ENCODE measurements around the gene SLC29A3. TPM values are rescaled to one million over a fixed set of nuclear protein-coding genes. Genes with fewer than 3 reads are reported as not detected.

Gene SLC29A3
- total RNA-seq, 1 experiment from 2014 or later: 35.7 TPM

- no peaks in the 10 kb centered on the region for H4K20me1 ChIP-seq (ENCODE audit: insufficient read depth)
- DNase-seq: no peak
- no peaks in the 10 kb centered on the region for H3K36me3 ChIP-seq (ENCODE audit: low read depth)
- H3K9me2 ChIP-seq (ENCODE audit: insufficient read depth): no peaks in the 10 kb centered on the region
- H3K27ac ChIP-seq: no peak overlapping the region
- no peak overlapping the region for H2AFZ ChIP-seq
- H3K27me3 ChIP-seq (ENCODE audit: insufficient read depth, low read depth): no peaks in the 10 kb centered on the region
- no peak overlapping the region for H3K4me2 ChIP-seq
- no TSS peak for BruUV-seq (replicated peaks)
- H3K4me1 ChIP-seq (replicated peaks; ENCODE audit: insufficient read depth): peaks cover 32% of the 10 kb centered on the region
- ChIA-PET CTCF (no interaction called here), POLR2A (ENCODE audit: unreplicated experiment) (interaction anchor here (0.8 kb wide), 1 partner anchor 463 kb away, joined by 5 read pairs; no protein-coding TSS in a partner anchor)
- intact Hi-C loops (cut with micrococcal nuclease; ENCODE audit: unreplicated experiment): no loop called here
- no peak overlapping the region for H3K4me3 ChIP-seq
- H3K9me3 ChIP-seq (ENCODE audit: insufficient read depth, low read depth): no peaks in the 10 kb centered on the region
- peaks cover 5% of the 10 kb centered on the region; the same call in 1 of the 2 replicates for H3F3A ChIP-seq (ENCODE audit: insufficient read depth, low read depth)
- no peaks in the 10 kb centered on the region for H3K79me2 ChIP-seq (ENCODE audit: low read depth)
- TF ChIP-seq CTCF (conservative IDR thresholded peaks at IDR 0.05) (no peak), EZH2 (IDR thresholded peaks at IDR 0.05; ENCODE audit: low read depth) (no peak)
These were observed 10.1 kb upstream of the SLC29A3 start for GRCh38 chr10:71308985-71309384.

GRCh38 chr10:71309919-71310318 is 9.1 kb upstream of the SLC29A3 start:
- peaks cover 5% of the 10 kb centered on the region; the same call in 1 of the 2 replicates for H3F3A ChIP-seq (ENCODE audit: insufficient read depth, low read depth)
- no peaks in the 10 kb centered on the region for H3K36me3 ChIP-seq (ENCODE audit: low read depth)
- CTCF ChIA-PET: interaction anchor here (0.6 to 0.8 kb wide), 2 partner anchors 399 to 737 kb away, joined by 3 read pairs; no protein-coding TSS in a partner anchor
- H3K27ac ChIP-seq: no peak overlapping the region
- intact Hi-C loops (cut with micrococcal nuclease; ENCODE audit: unreplicated experiment): loop anchor here (5.0 to 10.0 kb wide), 3 partner anchors 502 to 1025 kb away; no protein-coding TSS in a partner anchor
- H3K4me2 ChIP-seq: no peak overlapping the region
- no peaks in the 10 kb centered on the region for H3K9me3 ChIP-seq (ENCODE audit: insufficient read depth, low read depth)
- no peaks in the 10 kb centered on the region for H3K27me3 ChIP-seq (ENCODE audit: insufficient read depth, low read depth)
- H4K20me1 ChIP-seq (ENCODE audit: insufficient read depth): no peaks in the 10 kb centered on the region
- H3K9me2 ChIP-seq (ENCODE audit: insufficient read depth): no peaks in the 10 kb centered on the region
- H3K79me2 ChIP-seq (ENCODE audit: low read depth): no peaks in the 10 kb centered on the region
- H3K4me3 ChIP-seq: no peak overlapping the region
- H2AFZ ChIP-seq: no peak overlapping the region
- no peak for DNase-seq
- POLR2A ChIA-PET (ENCODE audit: unreplicated experiment): interaction anchor here (0.7 kb wide), 1 partner anchor 466 kb away, joined by 7 read pairs; no protein-coding TSS in a partner anchor
- BruUV-seq (replicated peaks): no TSS peak
- TF ChIP-seq CTCF (conservative IDR thresholded peaks at IDR 0.05) (no peak), EZH2 (IDR thresholded peaks at IDR 0.05; ENCODE audit: low read depth) (no peak)
- H3K4me1 ChIP-seq (replicated peaks; ENCODE audit: insufficient read depth): peaks cover 38% of the 10 kb centered on the region

- no peaks in the 10 kb centered on the region for H3K36me3 ChIP-seq (ENCODE audit: low read depth)
- ChIA-PET POLR2A (ENCODE audit: unreplicated experiment) (interaction anchor here (0.6 kb wide), 1 partner anchor 726 kb away, joined by 13 read pairs; no protein-coding TSS in a partner anchor), CTCF (interaction anchor here (0.5 to 0.6 kb wide), 2 partner anchors 65 to 391 kb away, joined by 4 to 9 read pairs; no protein-coding TSS in a partner anchor)
- H3K4me3 ChIP-seq: no peak overlapping the region
- H3K79me2 ChIP-seq (ENCODE audit: low read depth): no peaks in the 10 kb centered on the region
- BruUV-seq (replicated peaks): no TSS peak
- no peak overlapping the region for H3K27ac ChIP-seq
- no peaks in the 10 kb centered on the region for H3K9me3 ChIP-seq (ENCODE audit: insufficient read depth, low read depth)
- H3K4me2 ChIP-seq: no peak overlapping the region
- no peaks in the 10 kb centered on the region for H3K9me2 ChIP-seq (ENCODE audit: insufficient read depth)
- intact Hi-C loops (cut with micrococcal nuclease; ENCODE audit: unreplicated experiment): loop anchor here (5.0 to 10.0 kb wide), 3 partner anchors 500 to 1023 kb away; no protein-coding TSS in a partner anchor
- TF ChIP-seq EZH2 (IDR thresholded peaks at IDR 0.05; ENCODE audit: low read depth) (no peak), CTCF (conservative IDR thresholded peaks at IDR 0.05) (no peak)
- H4K20me1 ChIP-seq (ENCODE audit: insufficient read depth): no peaks in the 10 kb centered on the region
- DNase-seq: no peak
- no peak overlapping the region for H2AFZ ChIP-seq
- H3F3A ChIP-seq (ENCODE audit: insufficient read depth, low read depth): peaks cover 18% of the 10 kb centered on the region; the same call in 1 of the 2 replicates
- H3K27me3 ChIP-seq (ENCODE audit: insufficient read depth, low read depth): no peaks in the 10 kb centered on the region
- peaks cover 28% of the 10 kb centered on the region for H3K4me1 ChIP-seq (replicated peaks; ENCODE audit: insufficient read depth)
These were observed 6.8 kb upstream of the SLC29A3 start for GRCh38 chr10:71312220-71312619.
